Measurements from ENCODE around the gene APAF1.

GRCh38 chr12:98724384-98725155, 79.5 kb downstream of the APAF1 start:
- TF ChIP-seq CTCF (IDR thresholded peaks at IDR 0.05; ENCODE audit: low read length) (no peak), EZH2 (IDR thresholded peaks at IDR 0.05; ENCODE audit: borderline replicate concordance, low read length) (no peak)
